Natural killer cell treated with Interleukin-12 subunit alpha and Interleukin-12 subunit beta and Interleukin-15 and Interleukin-18, amount 100 ng/mL, for 72 hours (primary cell): Measurements from ENCODE around the gene UNC13C. TPM values are rescaled to one million over a fixed set of nuclear protein-coding genes. Genes with fewer than 3 reads are reported as not detected.

ENCODE experiments used
- ATAC-seq, 2 donors: fragments of 150-1000 bp; cut with Tn5 transposase in 1 of 2; sonication (Bioruptor Pico), chemical (Tn5 transposase) in 1 of 2; 2 replicates each; pipeline ENCODE4 v1.10.0; 2021
- DNase-seq: peaks from one replicate; pipeline ENCODE4 v3.0.0; 2022; ENCODE audit warnings: low spot score
- H3K27ac Mint-ChIP-seq, 2 donors: 1 replicate in 1 of 2; 2 replicates in 1 of 2; pipeline ENCODE4 v1.8.0; 2022; ENCODE audit warnings: mixed read lengths in 2 of 2, mild to moderate bottlenecking in 1 of 2, moderate library complexity in 1 of 2
- H3K27me3 Mint-ChIP-seq, 2 donors: 1 replicate in 1 of 2; 2 replicates in 1 of 2; pipeline ENCODE4 v1.8.0; 2022; ENCODE audit warnings: mixed read lengths in 2 of 2
- H3K36me3 Mint-ChIP-seq: one replicate; pipeline ENCODE4 v1.8.0; 2022; ENCODE audit warnings: mixed read lengths
- H3K4me1 Mint-ChIP-seq, 2 donors: 1 replicate in 1 of 2; 2 replicates in 1 of 2; pipeline ENCODE4 v1.8.0; 2022; ENCODE audit warnings: low read depth in 2 of 2, mixed read lengths in 2 of 2, mild to moderate bottlenecking in 1 of 2
- H3K4me3 Mint-ChIP-seq: one replicate; pipeline ENCODE4 v1.8.0; 2022; ENCODE audit warnings: mixed read lengths
- H3K9me3 Mint-ChIP-seq: 2 replicates; pipeline ENCODE4 v1.8.0; 2022; ENCODE audit warnings: mixed read lengths
- total RNA-seq, 2 donors: library from RNA; stranded (reverse); gene quantifications; one replicate each; pipeline ENCODE4 v1.2.3, GENCODE V29; 2022

UNC13C gene
- total RNA-seq, 2 donors from 2014 or later = not detected

DNA sequence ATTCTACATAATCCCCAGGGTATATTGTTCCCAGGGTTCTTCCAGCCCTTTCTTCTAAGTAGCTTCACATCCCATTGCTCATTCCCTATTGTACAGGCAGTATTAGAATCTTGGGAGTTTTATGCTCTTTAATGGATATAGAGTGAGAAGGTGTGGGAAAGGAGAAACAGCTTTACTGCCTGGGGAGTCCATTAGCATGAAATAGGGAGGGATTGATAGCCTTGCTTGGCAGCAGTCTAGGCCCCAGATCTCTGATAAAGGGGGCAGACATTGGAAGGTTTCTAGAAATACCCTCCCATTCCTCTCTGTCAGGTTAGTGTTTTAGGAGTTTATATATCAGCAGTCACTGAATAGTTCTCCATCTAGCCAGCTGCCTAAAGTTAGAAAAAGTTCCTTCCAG lies 334.3 kb downstream of the UNC13C start:
- ATAC-seq (no peak), DNase-seq (no peak)
- Mint-ChIP-seq H3K4me3 (no peak overlapping the region), H3K4me1 (no peaks in the 10 kb centered on the region), H3K36me3 (no peaks in the 10 kb centered on the region), H3K9me3 (peaks cover 15% of the 10 kb centered on the region), H3K27me3 (no peaks in the 10 kb centered on the region), H3K27ac (no peak overlapping the region)

DNA sequence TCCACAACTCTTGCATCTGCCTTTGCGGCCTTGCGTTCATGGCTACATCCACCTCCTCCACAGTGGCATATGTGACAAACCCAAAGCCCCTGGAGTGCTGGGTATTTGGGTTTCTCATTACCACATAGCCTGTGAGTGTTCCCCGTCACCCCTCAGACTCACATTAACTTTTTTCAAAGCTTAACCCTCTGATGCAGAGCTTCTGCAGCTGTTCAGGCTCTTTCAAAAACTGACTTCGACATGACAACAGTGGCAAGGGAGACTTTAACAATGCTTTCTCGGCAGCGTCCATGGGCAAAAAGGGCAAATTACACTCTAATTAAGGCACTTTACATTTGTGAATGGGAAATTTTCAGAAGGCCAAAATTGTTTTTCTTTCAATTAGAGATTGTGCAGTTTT lies 343.2 kb downstream of the UNC13C start:
- ATAC-seq = no peak

DNA sequence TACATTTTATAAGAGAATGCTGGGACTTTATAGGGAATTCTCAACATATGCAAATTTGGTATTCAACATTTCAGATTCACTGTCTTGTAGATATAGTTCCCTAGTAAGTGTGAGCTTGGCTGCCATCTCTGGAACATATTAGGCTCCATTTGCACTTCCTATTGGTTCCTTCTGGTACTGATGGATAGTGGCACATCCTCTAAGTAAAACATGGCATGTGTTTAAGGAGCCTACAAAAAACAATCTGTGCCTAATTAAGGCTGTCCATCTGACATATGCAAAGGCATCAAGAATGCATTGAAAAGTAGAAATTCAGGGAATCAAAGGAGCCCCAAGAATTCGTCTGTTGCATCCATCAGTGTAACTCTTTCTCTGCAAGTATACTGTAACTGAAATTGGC lies 344.1 kb downstream of the UNC13C start:
- no peak overlapping the region for H3K4me3 Mint-ChIP-seq
- DNase-seq = no peak
- peaks cover 13% of the 10 kb centered on the region for H3K9me3 Mint-ChIP-seq
- ATAC-seq = no peak
- no peaks in the 10 kb centered on the region for H3K27me3 Mint-ChIP-seq
- no peaks in the 10 kb centered on the region for H3K4me1 Mint-ChIP-seq
- H3K27ac Mint-ChIP-seq = no peak overlapping the region
- H3K36me3 Mint-ChIP-seq = no peaks in the 10 kb centered on the region

More for the DNA sequence above, 343.2 kb downstream of the UNC13C start:
- DNase-seq = no peak
- Mint-ChIP-seq H3K36me3 (no peaks in the 10 kb centered on the region), H3K27ac (no peak overlapping the region), H3K9me3 (peaks cover 16% of the 10 kb centered on the region), H3K4me3 (no peak overlapping the region), H3K27me3 (no peaks in the 10 kb centered on the region), H3K4me1 (no peaks in the 10 kb centered on the region)

DNA sequence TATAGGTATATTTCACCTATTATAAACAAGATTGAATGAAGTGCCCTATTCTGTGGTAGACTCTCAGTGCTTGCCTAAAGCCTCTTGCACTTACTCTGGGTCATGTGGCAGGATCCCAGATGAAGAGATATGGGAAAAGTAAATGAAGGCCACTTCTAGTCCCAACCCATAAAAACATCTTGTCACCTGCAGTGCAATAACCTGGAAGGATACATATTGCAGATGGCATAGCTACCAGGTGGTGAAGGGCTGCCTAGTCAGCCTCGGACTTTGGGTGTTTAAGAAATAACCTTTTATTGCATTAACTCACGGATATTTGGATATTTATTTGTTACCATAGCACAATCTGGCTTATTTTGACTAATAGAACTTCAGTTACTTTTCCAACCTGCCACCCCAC lies 367.1 kb downstream of the UNC13C start:
- Mint-ChIP-seq H3K27ac (no peak overlapping the region), H3K4me3 (no peak overlapping the region), H3K9me3 (peaks cover 5% of the 10 kb centered on the region), H3K4me1 (no peaks in the 10 kb centered on the region), H3K36me3 (no peaks in the 10 kb centered on the region), H3K27me3 (no peaks in the 10 kb centered on the region)
- DNase-seq (no peak), ATAC-seq (no peak)

DNA sequence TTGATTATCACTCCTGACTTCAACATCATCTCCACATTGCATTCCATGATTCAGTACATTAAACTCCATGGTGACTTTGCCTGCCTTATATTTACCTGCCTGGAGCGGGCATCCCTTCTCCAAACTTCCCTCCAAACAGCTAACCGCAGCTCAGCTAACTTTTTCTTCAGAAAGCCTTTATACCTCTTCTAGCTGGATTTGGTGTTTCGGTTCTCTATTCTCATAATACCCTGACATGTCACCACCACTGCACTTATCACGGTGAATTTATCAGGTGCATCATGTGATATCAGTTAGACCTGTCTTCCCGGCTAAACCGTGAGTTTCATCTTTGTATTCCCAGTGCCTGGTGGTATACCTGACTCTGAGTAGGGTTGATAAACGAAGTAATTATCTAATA lies 367.6 kb downstream of the UNC13C start:
- Mint-ChIP-seq H3K9me3 (peaks cover 5% of the 10 kb centered on the region), H3K4me3 (no peak overlapping the region), H3K27ac (no peak overlapping the region), H3K36me3 (no peaks in the 10 kb centered on the region), H3K4me1 (no peaks in the 10 kb centered on the region), H3K27me3 (no peaks in the 10 kb centered on the region)
- DNase-seq = no peak
- no peak for ATAC-seq

DNA sequence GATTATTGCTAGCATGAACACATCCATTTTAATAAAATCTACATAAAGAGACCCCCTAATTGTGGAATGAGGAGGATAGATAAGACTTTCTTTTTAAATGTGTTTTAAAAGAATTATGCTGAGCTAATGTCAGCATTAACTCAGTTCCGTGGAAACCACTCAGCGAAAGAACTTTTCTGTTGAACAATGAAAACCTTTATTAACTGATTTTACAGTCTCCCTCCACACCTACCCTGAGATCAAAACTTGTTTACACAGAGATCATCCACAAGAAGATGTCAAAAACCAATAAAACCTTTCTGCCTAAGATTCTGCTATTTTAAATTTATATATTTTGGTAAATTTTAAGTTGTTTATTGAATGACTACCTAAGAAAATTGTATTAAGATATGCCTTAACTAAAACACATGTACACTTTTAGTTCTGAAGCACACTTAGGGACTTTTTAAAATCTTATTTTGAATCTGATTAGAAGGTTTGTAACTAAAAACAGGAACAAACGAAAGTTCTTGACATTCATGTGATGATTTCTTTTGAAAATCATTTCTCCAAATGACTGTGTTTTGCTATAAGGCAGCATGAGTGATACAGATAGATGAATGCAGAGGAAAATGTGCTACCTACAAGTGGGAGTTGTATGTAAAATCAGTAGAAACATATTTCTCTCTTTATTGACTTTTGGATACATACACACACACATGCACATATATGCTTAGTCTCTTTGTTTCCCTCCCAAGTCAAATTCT lies 369.0 kb downstream of the UNC13C start:
- Mint-ChIP-seq H3K27me3 (no peaks in the 10 kb centered on the region), H3K36me3 (no peaks in the 10 kb centered on the region), H3K4me3 (no peak overlapping the region), H3K4me1 (no peaks in the 10 kb centered on the region), H3K9me3 (peaks cover 5% of the 10 kb centered on the region), H3K27ac (no peak overlapping the region)
- ATAC-seq (no peak), DNase-seq (no peak)

DNA sequence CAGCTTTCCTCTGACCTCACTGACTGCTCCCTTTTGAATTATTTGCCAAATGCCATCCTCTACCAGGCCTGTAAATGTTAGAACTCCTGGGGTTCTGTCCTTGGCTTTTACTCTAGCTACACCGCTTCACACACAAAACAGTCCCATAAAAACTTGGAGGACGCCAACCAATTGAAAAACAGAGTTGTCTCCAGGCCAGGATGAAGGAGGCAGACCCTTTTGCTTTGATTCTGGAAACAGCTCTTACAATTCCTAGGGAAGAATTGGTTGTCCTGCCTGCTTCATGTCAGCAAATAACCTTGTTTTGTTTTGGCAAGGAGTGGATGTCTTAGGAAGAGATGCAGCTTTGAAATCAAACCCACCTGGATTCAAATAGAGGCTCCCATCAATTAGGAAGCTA lies 375.5 kb downstream of the UNC13C start:
- DNase-seq (no peak), ATAC-seq (no peak)
- H3K36me3 Mint-ChIP-seq = no peaks in the 10 kb centered on the region
- H3K9me3 Mint-ChIP-seq = peaks cover 1% of the 10 kb centered on the region
- no peaks in the 10 kb centered on the region for H3K4me1 Mint-ChIP-seq
- no peaks in the 10 kb centered on the region for H3K27me3 Mint-ChIP-seq
- no peak overlapping the region for H3K4me3 Mint-ChIP-seq
- no peak overlapping the region for H3K27ac Mint-ChIP-seq

DNA sequence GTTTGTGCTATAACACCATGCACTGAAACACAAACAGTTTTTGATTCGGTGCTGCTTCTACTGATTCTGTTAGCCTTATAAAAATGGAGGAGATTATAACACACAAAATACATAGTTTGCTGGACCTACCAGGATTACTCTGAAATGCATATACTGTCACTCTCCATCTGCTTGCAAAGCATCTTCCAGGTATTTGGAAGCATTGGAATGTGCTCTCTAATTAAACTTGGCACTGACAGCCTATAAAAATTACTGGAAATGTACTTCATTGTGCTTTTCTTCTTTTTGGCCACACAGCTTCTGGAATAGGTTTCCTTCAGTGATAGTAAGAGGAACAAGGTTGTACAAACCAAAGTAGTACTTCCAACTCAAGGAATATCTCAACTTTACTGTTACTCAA lies 376.1 kb downstream of the UNC13C start:
- DNase-seq (no peak), ATAC-seq (no peak)
- no peaks in the 10 kb centered on the region for H3K36me3 Mint-ChIP-seq
- peaks cover 5% of the 10 kb centered on the region for H3K9me3 Mint-ChIP-seq
- no peaks in the 10 kb centered on the region for H3K27me3 Mint-ChIP-seq
- no peak overlapping the region for H3K27ac Mint-ChIP-seq
- no peaks in the 10 kb centered on the region for H3K4me1 Mint-ChIP-seq
- H3K4me3 Mint-ChIP-seq = no peak overlapping the region

DNA sequence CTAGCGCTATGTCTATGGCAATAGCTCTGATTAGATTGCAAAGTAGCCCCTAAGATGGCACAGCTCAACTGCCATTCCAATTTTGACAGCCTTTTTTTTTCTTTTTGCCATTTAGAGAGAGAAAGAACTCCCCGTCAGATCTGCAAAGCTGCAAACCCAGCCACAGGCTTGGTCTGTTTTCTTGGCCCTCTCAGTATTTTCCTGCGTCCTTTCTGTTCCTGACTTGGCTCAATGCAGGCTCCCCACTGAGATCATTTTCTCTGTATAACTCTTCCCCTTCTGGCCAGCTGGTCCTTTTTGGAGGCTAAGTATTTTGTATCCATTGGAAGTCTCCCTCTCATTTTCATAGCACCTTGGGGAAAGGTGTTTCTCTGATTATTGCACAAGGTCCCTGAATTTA lies 386.7 kb downstream of the UNC13C start:
- Mint-ChIP-seq H3K27me3 (no peaks in the 10 kb centered on the region), H3K27ac (no peak overlapping the region), H3K4me3 (no peak overlapping the region), H3K9me3 (peaks cover 8% of the 10 kb centered on the region), H3K36me3 (peaks cover 11% of the 10 kb centered on the region), H3K4me1 (no peaks in the 10 kb centered on the region)
- DNase-seq (no peak), ATAC-seq (no peak)

DNA sequence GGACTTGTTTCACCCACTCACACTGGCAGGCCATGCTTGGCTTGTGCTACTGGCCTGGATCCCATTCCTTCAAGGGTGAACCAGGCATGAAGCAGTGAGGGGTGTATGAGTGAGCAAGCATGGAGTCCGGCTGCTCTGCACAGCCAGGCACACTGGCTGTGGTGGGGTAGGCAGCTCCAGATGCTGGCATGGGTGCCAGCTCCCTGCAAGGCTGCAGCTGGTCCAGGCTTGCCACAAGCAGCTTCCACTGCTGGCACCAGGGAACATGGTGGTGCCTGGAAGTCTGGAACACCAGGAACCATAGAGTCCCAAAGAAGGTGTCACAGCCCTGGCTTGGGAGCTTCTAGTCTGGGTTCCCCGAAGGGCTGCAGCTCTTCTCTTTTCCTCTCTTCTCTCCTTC lies 395.1 kb downstream of the UNC13C start:
- Mint-ChIP-seq H3K4me1 (no peaks in the 10 kb centered on the region), H3K27me3 (no peaks in the 10 kb centered on the region), H3K4me3 (no peak overlapping the region)

DNA sequence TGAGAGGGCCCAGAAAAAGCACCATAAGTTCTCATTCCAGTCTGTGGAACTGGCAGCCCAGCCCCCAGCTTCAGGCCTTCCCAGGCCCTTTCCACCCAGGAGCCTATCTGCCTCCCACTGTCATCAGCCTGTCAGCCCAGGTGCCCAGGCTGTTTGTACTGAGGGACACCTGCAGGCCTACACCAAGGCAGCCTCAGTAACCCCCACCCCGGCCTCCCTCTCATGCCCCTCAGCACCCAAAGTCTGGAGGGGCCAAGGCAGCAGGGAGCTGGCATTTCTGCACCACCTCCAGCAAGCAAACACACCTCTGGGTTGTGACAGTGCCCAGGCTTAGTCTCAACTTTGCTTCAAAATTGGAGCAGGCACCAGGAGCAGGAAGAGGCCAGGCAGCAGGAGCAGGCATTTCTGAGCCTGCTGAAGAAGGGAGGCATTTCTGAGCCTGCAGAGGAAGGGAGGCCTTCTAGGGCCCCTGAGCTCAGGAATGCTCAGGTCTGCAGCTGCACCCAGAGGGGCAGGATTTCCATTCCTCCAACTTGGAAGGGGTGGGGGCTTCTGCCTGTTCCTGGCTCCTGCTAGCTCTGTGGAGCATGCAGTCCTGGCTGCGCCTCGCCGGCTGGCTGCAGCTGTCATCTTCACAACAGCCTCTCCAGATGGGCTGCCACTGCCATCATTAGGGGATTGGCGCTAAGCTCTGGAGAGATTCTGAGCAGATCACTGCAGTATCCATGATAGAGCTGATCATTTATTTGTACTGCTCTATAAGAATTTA lies 396.1 kb downstream of the UNC13C start:
- ATAC-seq (no peak), DNase-seq (no peak)
- Mint-ChIP-seq H3K4me1 (no peaks in the 10 kb centered on the region), H3K27me3 (no peaks in the 10 kb centered on the region), H3K27ac (no peak overlapping the region), H3K36me3 (no peaks in the 10 kb centered on the region), H3K9me3 (peaks cover 2% of the 10 kb centered on the region), H3K4me3 (no peak overlapping the region)

More for the DNA sequence above, 395.1 kb downstream of the UNC13C start:
- DNase-seq = no peak
- peaks cover 2% of the 10 kb centered on the region for H3K9me3 Mint-ChIP-seq
- H3K27ac Mint-ChIP-seq = no peak overlapping the region
- H3K36me3 Mint-ChIP-seq = no peaks in the 10 kb centered on the region
- no peak for ATAC-seq

DNA sequence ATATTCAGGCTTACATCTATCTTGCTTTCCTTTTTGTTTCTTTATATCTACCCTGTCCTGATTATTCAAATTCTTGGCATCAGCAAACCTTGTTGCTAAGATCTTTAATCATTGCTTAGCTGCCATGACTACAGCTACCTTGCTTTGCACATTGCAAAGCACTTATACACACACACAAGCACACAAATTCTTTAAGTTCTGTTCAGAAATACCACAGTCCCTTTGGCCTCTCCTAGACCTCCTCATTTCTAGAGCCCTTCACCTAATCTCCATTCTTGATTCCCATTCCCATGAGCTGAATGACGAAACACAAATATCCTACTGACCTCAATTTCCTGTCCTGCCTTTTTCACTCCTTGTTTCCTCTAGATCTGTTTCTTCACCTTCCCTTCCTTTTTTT lies 409.6 kb downstream of the UNC13C start:
- Mint-ChIP-seq H3K27me3 (no peaks in the 10 kb centered on the region), H3K36me3 (no peaks in the 10 kb centered on the region), H3K27ac (no peak overlapping the region), H3K9me3 (peaks cover 12% of the 10 kb centered on the region), H3K4me3 (no peak overlapping the region), H3K4me1 (no peaks in the 10 kb centered on the region)
- DNase-seq = no peak
- no peak for ATAC-seq

DNA sequence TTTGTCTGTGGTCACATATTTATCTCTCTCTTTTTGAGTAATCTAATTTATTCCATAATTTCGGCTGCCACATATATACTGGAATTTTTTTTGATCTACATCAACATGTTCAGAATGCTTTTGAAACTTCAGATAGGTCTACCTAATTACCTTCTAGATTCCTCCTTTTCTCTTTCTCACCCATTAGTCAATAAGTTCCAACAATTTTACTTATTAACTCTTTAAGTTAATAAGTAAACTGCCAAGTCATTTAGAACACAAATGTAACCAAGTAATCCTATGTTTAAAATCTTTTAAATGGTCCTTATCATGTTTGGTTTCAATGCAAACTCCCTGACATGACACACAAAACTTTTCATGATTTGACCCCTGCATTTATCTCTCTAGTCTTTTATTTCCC lies 410.5 kb downstream of the UNC13C start:
- no peak overlapping the region for H3K4me3 Mint-ChIP-seq
- H3K27ac Mint-ChIP-seq = no peak overlapping the region
- no peaks in the 10 kb centered on the region for H3K27me3 Mint-ChIP-seq
- ATAC-seq = no peak
- no peaks in the 10 kb centered on the region for H3K36me3 Mint-ChIP-seq
- no peak for DNase-seq
- no peaks in the 10 kb centered on the region for H3K4me1 Mint-ChIP-seq
- H3K9me3 Mint-ChIP-seq = peaks cover 12% of the 10 kb centered on the region

DNA sequence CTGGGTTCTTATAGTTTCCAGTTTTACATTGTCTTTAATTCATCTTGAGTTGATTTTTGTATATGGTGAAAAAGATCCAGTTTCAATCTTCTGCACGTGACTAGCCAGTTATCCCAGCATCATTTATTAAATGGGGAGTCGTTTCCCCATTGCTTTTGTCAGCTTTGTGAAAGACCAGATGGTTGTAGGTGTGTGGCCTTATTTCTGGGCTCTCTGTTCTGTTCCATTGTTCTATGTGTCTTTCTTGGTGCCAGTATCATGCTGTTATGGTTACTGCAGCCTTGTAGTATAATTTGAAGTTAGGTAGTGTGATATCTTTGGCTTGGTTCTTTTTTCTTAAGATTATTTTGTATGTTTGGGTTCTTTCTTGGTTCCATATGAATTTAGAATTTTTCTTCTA lies 432.2 kb downstream of the UNC13C start:
- no peak for ATAC-seq
- Mint-ChIP-seq H3K27me3 (no peaks in the 10 kb centered on the region), H3K9me3 (peaks cover 6% of the 10 kb centered on the region), H3K27ac (no peak overlapping the region), H3K4me3 (no peak overlapping the region), H3K4me1 (no peaks in the 10 kb centered on the region), H3K36me3 (no peaks in the 10 kb centered on the region)
- DNase-seq = no peak
